GM18519 (cell line): Measurements from ENCODE around the gene OAF.
"Not testable (repeated sequence)": the region's sequence is repeated elsewhere in the genome, so short reads cannot be mapped to it uniquely, and the experiment has no call there.

ENCODE experiments used
- ATAC-seq: cut with Tn5 transposase; IDR thresholded peaks from one replicate; pipeline ENCODE4 v1.9.1; 2021; ENCODE audit warnings: mild to moderate bottlenecking, moderate library complexity; ENCODE audit not compliant: unreplicated experiment, low FRiP score

OAF gene

GRCh38 chr11:120238968-120239620 lies 28.3 kb downstream of the OAF start:
- ATAC-seq: no peak

DNA sequence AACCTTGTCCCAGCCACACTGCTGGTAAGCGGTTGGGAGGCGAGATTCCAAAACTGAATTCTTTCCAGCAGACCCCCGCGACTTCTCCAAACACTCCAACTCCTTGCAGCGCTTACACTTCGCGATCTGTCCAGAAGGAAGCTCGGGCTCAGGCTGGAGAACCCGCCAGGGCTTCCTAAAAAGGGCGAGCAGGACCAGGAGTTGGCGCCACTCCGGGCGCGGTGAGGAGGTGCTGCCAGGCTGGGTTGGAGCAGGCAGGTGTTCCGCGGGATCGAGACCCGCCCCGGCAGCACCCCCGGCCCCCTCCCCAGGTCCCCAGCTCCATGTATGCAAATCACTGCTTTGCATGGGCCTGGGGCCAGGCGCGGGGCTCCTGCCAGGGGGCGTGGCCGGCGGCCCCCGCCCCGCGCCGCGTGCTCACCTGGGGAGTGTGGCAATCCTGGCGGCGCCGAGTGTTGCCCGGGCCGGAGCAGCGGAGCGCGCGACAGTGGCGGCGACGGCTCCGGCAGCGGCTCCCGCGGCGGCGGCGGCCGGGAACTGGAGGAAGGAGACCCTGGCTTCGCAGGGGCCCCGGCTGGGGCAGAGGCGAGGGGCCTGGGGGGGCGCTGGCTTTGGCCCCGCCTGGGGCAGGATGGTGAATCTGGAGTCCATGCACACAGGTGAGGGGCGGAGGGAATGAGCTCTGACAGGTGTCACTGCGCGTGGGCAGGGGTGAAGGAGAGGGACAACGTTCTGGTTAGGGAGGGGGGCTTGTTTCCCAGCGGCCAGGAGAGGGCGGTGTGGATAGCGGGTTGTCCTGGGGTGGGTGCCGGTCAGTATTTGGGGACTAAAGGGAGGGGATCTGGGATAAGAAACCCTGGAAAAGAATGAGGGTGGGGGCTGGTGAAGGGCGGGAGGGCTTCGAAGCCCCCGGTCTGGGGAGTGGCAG lies 29.1 kb downstream of the OAF start, which contains the start of gene POU2F3:
POU2F3 (plus strand) TSS at position 428 of the 928 bp plus-strand sequence; CDS start at position 632, 204 bp downstream.
- no peak for ATAC-seq

GRCh38 chr11:120240866-120241265 lies 30.0 kb downstream of the OAF start:
- no peak for ATAC-seq

DNA sequence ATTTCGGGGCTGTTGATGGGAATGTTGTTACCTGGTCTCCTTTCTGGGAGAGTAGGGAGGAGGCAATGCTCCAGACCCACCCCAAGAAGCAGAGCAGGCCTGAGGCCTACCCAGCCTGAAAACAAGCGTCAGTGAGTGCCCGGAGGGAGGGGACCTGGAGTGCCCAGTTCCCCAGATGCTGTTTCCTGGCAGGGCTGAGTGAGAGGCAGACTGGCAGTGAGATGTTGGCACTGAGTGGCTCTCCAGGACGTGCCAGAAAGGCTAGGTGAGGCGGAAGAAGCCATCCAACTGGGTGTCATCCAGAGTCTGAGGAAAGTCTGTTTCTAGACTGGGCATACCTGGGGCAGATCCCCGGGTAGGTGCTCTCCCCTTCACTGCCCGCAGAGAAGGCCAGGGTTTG lies 30.4 kb downstream of the OAF start:
- ATAC-seq: no peak

- no peak for ATAC-seq
Observed at GRCh38 chr11:120243221-120243620, 32.4 kb downstream of the OAF start.

GRCh38 chr11:120244476-120245365 lies 33.9 kb downstream of the OAF start:
- ATAC-seq: no peak

DNA sequence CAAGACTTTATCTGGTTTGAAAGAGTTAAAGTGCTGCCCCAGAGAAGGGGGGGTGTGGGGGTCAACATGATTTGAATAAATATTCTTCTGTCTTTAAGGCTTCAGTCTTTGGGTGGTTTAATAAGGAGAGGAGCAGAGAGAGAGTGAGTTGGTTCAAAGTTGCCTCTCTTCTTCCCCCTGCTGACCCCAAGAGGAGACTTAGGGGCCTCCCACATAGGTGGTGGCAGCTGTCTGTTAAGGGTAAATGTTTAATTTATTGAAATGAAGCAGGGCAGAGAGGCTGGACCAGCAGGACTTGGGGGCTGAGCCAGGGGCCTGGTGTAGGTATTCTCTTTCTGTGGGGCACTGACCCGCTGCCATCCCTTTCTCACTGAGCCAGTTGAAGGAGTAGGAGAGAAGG lies 34.6 kb downstream of the OAF start:
- no peak for ATAC-seq

- peak; percentile 68 for ATAC-seq
Observed at GRCh38 chr11:120248551-120249278, 37.9 kb downstream of the OAF start.

DNA sequence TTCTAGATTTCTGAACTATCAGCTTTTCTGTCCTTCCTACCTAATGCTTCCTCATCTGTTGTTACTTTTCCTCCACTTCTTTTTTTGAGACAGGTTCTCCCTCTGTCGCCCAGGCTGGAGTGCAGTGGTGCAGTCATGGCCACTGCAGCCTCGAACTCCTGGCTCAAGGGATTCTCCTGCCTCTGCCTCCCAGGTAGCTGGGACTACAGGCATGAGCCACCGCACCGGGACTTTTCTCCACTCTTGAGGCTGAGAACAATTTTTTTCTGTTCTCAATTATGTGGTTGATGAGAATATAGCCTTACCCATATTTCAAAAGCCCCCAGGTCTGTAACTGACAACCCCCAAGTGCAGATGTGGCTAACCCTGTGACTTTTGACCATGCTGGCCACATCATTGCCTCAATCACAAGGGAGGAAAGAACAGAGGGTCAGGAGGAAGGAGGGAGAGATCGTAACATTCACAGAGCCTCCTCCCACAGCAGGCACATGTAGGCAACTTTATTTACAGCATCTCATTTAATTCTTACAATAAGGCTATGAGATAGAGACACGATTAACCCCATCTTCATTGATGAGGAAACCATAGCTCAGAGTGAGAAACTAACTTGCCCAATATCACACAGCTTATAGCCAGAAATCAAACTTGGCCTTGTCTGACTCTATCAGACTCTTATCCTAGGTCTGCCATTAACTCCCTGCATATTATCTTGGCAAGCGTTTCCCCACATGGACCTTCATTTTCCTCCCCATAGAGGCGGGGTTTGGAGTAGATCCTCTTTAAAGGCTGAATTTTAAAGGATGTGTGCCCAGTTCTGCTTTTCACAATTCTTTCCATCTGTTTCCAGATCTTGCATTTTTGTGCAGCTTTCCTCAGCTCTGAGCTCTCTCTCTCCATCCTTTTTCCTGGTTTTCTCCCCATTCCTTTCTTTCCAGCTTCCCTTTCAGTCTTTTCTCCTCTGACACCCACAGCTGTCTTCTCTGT lies 38.7 kb downstream of the OAF start:
- no peak for ATAC-seq

GRCh38 chr11:120253377-120253776 lies 42.5 kb downstream of the OAF start:
- ATAC-seq: not testable (repeated sequence)

DNA sequence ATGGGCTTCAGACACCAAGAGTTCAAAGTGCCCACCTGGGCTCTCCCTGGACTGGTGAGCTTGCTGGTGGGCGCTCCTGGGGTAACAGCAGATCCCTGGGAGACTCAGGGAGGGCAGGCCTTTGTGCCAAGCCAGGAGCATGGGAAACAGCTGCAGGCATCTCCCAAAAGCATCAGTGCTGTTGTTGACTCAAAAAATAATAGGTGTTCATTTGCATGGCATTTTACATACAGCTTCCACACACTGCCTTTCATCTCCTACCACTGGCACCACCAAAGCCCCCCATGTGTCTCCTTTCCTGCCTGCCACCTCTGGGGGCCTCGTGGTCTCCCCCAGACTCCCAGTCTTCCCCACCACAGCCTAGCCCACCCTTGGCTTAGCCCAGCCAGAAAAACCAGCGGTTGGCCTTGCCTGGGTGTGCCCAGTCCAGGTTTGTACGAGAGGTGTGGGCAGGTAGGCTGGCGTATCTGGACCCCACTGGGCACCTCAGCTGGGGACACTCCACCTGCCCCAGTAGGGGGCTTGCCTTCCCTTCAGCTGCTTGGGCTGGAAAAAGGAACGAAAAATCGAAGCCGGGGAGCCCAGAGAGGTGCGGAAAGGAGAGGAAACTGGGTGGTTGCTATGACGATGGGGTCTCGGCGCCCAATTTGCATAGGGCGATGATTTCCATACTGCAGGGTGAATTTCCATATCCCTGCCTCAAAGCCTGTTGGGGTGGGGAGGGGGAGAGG lies 44.1 kb downstream of the OAF start:
- ATAC-seq: no peak

DNA sequence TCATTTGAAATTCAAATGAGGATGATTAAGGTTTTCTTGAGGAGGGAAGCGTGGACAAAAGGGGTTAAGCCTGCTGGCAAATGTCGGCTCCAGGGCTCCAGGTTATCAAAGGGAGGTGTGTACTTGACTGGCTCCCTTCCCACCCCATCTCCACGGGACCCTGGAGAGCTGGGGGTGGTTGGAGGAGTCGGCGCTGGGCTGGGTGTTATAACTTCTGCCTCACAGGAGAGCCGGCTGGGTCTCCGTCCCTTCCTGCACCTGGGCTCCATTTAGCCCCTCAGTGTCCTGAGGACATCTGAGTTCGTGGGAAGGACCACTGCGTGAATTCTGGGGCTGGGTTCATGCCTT lies 44.7 kb downstream of the OAF start:
- no peak for ATAC-seq

DNA sequence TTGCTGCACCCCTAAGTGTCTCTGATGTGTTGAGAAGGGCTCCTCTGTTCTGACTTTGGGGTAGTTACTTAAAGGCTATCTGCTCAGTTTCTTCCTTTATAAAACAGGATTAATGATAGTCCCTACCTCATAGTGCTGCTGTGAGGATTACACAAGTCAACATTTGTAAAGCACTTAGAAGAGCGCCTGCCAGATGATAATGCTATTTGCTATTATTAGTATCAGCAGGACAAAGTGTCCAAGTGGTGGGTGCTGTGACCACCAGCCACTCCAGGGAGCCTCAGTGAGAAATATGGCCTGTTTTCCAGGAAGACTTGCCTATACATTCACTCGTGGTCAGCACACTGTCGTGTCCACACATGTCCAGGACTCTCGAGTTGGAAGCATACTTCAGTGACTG lies 45.3 kb downstream of the OAF start:
- ATAC-seq: no peak

DNA sequence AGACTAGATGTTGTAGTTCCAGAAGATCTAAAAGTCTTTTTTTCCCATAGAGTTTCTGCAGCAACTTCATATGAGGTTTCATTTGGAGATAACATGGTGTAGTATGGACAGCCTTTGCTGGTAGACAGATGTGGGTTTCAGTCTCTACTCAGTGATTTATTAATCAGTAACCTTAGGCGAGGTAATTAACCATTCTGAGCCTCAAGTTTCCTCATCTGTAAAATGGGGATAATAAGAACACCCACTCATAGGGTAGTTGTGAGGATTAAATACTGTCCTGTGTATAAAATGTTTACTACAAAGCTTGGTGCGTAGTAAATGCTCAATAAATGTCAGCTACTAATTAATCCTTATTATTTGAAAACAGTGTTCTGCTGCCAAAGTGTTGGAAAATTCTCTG lies 45.9 kb downstream of the OAF start:
- no peak for ATAC-seq

GRCh38 chr11:120257346-120257745 lies 46.5 kb downstream of the OAF start:
- no peak for ATAC-seq

GRCh38 chr11:120258661-120259060 lies 47.8 kb downstream of the OAF start:
- no peak for ATAC-seq

DNA sequence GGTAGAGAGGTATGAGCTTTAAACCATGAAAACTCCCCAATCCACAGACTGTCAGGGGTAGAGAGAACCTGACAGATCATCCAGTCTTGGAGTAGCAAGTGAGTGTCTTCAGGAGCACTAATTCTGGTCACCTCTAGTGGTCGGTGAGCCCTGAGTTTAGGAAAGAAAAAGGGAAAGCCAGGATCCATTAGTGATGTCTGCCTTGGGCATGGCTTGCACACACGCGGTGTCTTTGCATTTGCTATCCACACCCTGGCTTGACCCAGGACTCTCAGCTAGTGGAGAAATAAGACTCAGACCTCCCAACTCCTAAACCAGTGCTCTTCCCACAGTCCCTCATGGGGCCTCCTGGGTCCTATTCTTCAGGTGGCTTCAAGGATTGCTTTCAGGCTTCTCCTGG lies 48.4 kb downstream of the OAF start:
- ATAC-seq: no peak

DNA sequence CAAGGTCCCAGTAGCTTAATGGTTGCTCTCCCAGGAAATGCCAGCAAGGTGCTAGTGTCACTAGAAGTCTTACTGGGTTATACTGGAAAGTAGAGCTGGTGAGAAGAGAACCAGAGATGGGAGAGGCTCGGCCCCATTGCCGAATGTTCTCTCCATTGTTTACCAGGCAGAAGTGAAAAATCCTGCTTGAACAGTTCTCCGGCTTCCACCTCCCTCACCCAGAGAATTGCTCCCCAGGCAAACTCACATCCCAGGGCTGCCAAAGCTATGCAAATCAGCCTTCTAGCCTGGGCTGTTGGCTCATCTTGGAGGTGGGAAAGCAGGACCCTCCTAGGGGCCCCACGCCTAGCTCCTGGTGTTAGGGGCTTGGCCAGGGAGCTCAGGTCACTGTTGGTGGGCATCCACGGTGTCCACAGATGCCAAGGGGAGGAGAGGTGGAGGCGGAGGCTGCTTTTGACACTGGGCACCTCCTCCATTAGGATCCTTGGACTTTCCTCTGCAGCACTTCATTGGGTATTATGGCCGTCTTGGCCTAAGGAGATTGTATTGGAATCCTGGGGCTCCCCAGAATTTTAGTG lies 49.2 kb downstream of the OAF start:
- ATAC-seq: no peak
